Measurements from ENCODE around the gene F2RL2. TPM values are rescaled to one million over a fixed set of nuclear protein-coding genes. Genes with fewer than 3 reads are reported as not detected.
"Not testable (repeated sequence)": the region's sequence is repeated elsewhere in the genome, so short reads cannot be mapped to it uniquely, and the experiment has no call there.

Gene F2RL2
- total RNA-seq, 1 experiment from 2014 or later = 11.2 TPM

GRCh38 chr5:76626738-76627137 lies 3.5 kb upstream of the F2RL2 start:
- DNase-seq (ENCODE audit: low read depth) = no peak
- in situ Hi-C loops (cut with HindIII; ENCODE audit: low pct_unique_long_range_greater_than_20kb, low sequenced_read_pairs) = no loop called here

GRCh38 chr5:76625087-76625815 lies 2.0 kb upstream of the F2RL2 start:
- in situ Hi-C loops (cut with HindIII; ENCODE audit: low pct_unique_long_range_greater_than_20kb, low sequenced_read_pairs) = no loop called here
- no peak for DNase-seq (ENCODE audit: low read depth)

GRCh38 chr5:76622076-76622475 lies 1.1 kb downstream of the F2RL2 start:
- in situ Hi-C loops (cut with HindIII; ENCODE audit: low pct_unique_long_range_greater_than_20kb, low sequenced_read_pairs) = no loop called here
- no peak for DNase-seq (ENCODE audit: low read depth)

GRCh38 chr5:76620166-76620565 lies 3.0 kb downstream of the F2RL2 start:
- no peak for DNase-seq (ENCODE audit: low read depth)
- in situ Hi-C loops (cut with HindIII; ENCODE audit: low pct_unique_long_range_greater_than_20kb, low sequenced_read_pairs) = no loop called here

- in situ Hi-C loops (cut with HindIII; ENCODE audit: low pct_unique_long_range_greater_than_20kb, low sequenced_read_pairs) = no loop called here
- no peak for DNase-seq (ENCODE audit: low read depth)
Observed at GRCh38 chr5:76617675-76618074, 5.5 kb downstream of the F2RL2 start.

GRCh38 chr5:76617229-76617628 lies 6.0 kb downstream of the F2RL2 start:
- no peak for DNase-seq (ENCODE audit: low read depth)
- in situ Hi-C loops (cut with HindIII; ENCODE audit: low pct_unique_long_range_greater_than_20kb, low sequenced_read_pairs) = no loop called here

- in situ Hi-C loops (cut with HindIII; ENCODE audit: low pct_unique_long_range_greater_than_20kb, low sequenced_read_pairs) = no loop called here
- DNase-seq (ENCODE audit: low read depth) = no peak
Observed at GRCh38 chr5:76616206-76616605, 7.0 kb downstream of the F2RL2 start.

GRCh38 chr5:76615759-76616158 lies 7.4 kb downstream of the F2RL2 start:
- no peak for DNase-seq (ENCODE audit: low read depth)
- in situ Hi-C loops (cut with HindIII; ENCODE audit: low pct_unique_long_range_greater_than_20kb, low sequenced_read_pairs) = no loop called here

GRCh38 chr5:76612942-76613341 lies 10.3 kb downstream of the F2RL2 start:
- no peak for DNase-seq (ENCODE audit: low read depth)
- in situ Hi-C loops (cut with HindIII; ENCODE audit: low pct_unique_long_range_greater_than_20kb, low sequenced_read_pairs) = no loop called here

GRCh38 chr5:76610196-76610595 lies 13.0 kb downstream of the F2RL2 start:
- in situ Hi-C loops (cut with HindIII; ENCODE audit: low pct_unique_long_range_greater_than_20kb, low sequenced_read_pairs) = no loop called here
- DNase-seq (ENCODE audit: low read depth) = no peak

GRCh38 chr5:76608833-76609232 lies 14.4 kb downstream of the F2RL2 start:
- DNase-seq (ENCODE audit: low read depth) = no peak
- in situ Hi-C loops (cut with HindIII; ENCODE audit: low pct_unique_long_range_greater_than_20kb, low sequenced_read_pairs) = no loop called here

GRCh38 chr5:76607353-76607871 lies 15.8 kb downstream of the F2RL2 start:
- in situ Hi-C loops (cut with HindIII; ENCODE audit: low pct_unique_long_range_greater_than_20kb, low sequenced_read_pairs) = no loop called here
- no peak for DNase-seq (ENCODE audit: low read depth)

GRCh38 chr5:76606701-76607100 lies 16.5 kb downstream of the F2RL2 start:
- no peak for DNase-seq (ENCODE audit: low read depth)
- in situ Hi-C loops (cut with HindIII; ENCODE audit: low pct_unique_long_range_greater_than_20kb, low sequenced_read_pairs) = no loop called here

GRCh38 chr5:76604838-76605237 lies 18.4 kb downstream of the F2RL2 start:
- no peak for DNase-seq (ENCODE audit: low read depth)
- in situ Hi-C loops (cut with HindIII; ENCODE audit: low pct_unique_long_range_greater_than_20kb, low sequenced_read_pairs) = no loop called here

GRCh38 chr5:76603991-76604390 lies 19.2 kb downstream of the F2RL2 start:
- DNase-seq (ENCODE audit: low read depth); in situ Hi-C loops (cut with HindIII; ENCODE audit: low pct_unique_long_range_greater_than_20kb, low sequenced_read_pairs): not testable (repeated sequence)

- in situ Hi-C loops (cut with HindIII; ENCODE audit: low pct_unique_long_range_greater_than_20kb, low sequenced_read_pairs) = no loop called here
- DNase-seq (ENCODE audit: low read depth) = no peak
Observed at GRCh38 chr5:76602094-76602726, 21.0 kb downstream of the F2RL2 start.

- in situ Hi-C loops (cut with HindIII; ENCODE audit: low pct_unique_long_range_greater_than_20kb, low sequenced_read_pairs) = no loop called here
- DNase-seq (ENCODE audit: low read depth) = peak; percentile 31
Observed at GRCh38 chr5:76601470-76601869, 21.7 kb downstream of the F2RL2 start.

GRCh38 chr5:76600716-76601115 lies 22.5 kb downstream of the F2RL2 start:
- in situ Hi-C loops (cut with HindIII; ENCODE audit: low pct_unique_long_range_greater_than_20kb, low sequenced_read_pairs) = no loop called here

GRCh38 chr5:76598531-76598930 lies 24.7 kb downstream of the F2RL2 start:
- DNase-seq (ENCODE audit: low read depth) = no peak
- in situ Hi-C loops (cut with HindIII; ENCODE audit: low pct_unique_long_range_greater_than_20kb, low sequenced_read_pairs) = no loop called here

More at GRCh38 chr5:76600716-76601115, 22.5 kb downstream of the F2RL2 start:
- no peak for DNase-seq (ENCODE audit: low read depth)
